Natural killer cell (primary cell): ENCODE measurements around the gene CCL18. TPM values are rescaled to one million over a fixed set of nuclear protein-coding genes. Genes with fewer than 3 reads are reported as not detected.
"Not testable (repeated sequence)": the region's sequence is repeated elsewhere in the genome, so short reads cannot be mapped to it uniquely, and the experiment has no call there.

Source experiments
- ATAC-seq, 3 donors: fragments of 150-1000 bp in 2 of 3; fragments of 200-7000 bp in 1 of 3; cut with Tn5 transposase; 1 replicate in 1 of 3; 2 replicates in 2 of 3; pipeline ENCODE4 v1.10.0; 2021; ENCODE audit warnings: mild to moderate bottlenecking in 2 of 3, moderate library complexity in 2 of 3
- DNase-seq, 2 donors: peaks; one replicate each; pipeline versions ENCODE4 v3.0.0 to v3.0.0-alpha.2; 2013 to 2021; ENCODE audit warnings: mixed read lengths in 1 of 2
- H3K27ac ChIP-seq: one replicate; pipeline ENCODE4 v1.5.1; 2013; ENCODE audit warnings: mild to moderate bottlenecking, low read length
- H3K27me3 ChIP-seq: one replicate; pipeline ENCODE4 v1.6.1; 2013; ENCODE audit warnings: low read length; ENCODE audit not compliant: control insufficient read depth, insufficient read depth
- H3K36me3 ChIP-seq: one replicate; pipeline ENCODE4 v1.6.1; 2013; ENCODE audit warnings: low read length; ENCODE audit not compliant: control insufficient read depth, insufficient read depth
- H3K4me1 ChIP-seq: one replicate; pipeline ENCODE4 v1.6.1; 2013; ENCODE audit warnings: low read length; ENCODE audit not compliant: control insufficient read depth, insufficient read depth
- H3K4me3 ChIP-seq: one replicate; pipeline ENCODE4 v1.5.1; 2013; ENCODE audit warnings: low read length
- H3K9me3 ChIP-seq: one replicate; pipeline ENCODE4 v1.6.1; 2013; ENCODE audit warnings: low read length; ENCODE audit not compliant: control insufficient read depth, insufficient read depth
- H3K27ac Mint-ChIP-seq, 2 donors: one replicate each; pipeline ENCODE4 v1.8.0; 2022; ENCODE audit warnings: mild to moderate bottlenecking in 2 of 2, mixed read lengths in 2 of 2, moderate library complexity in 1 of 2
- H3K27me3 Mint-ChIP-seq, 2 donors: one replicate each; pipeline ENCODE4 v1.8.0; 2022; ENCODE audit warnings: low read depth in 2 of 2, mixed read lengths in 2 of 2
- H3K36me3 Mint-ChIP-seq: one replicate; pipeline ENCODE4 v1.8.0; 2022; ENCODE audit warnings: mixed read lengths
- H3K4me1 Mint-ChIP-seq, 2 donors: one replicate each; pipeline ENCODE4 v1.8.0; 2022; ENCODE audit warnings: mixed read lengths in 2 of 2
- H3K4me3 Mint-ChIP-seq: one replicate; pipeline ENCODE4 v1.8.0; 2022; ENCODE audit warnings: mild to moderate bottlenecking, moderate library complexity, mixed read lengths
- H3K9me3 Mint-ChIP-seq, 2 donors: one replicate each; pipeline ENCODE4 v1.8.0; 2022; ENCODE audit warnings: mixed read lengths in 2 of 2
- WGBS: methylation state at CpG from one replicate; pipeline ENCODE4 v1.1.7; 2013; ENCODE audit warnings: missing lambda C conversion rate; ENCODE audit not compliant: insufficient coverage; 5-methylcytosine and 5-hydroxymethylcytosine counted together
- intact Hi-C: fragments of 100-400 bp; cut with micrococcal nuclease; formaldehyde crosslinking; loops from one replicate; pipeline ENCODE4 v1.14.2; 2022
- total RNA-seq, 4 donors: library from RNA; stranded (reverse); fragments of 120-200 nt in 1 of 4; gene quantifications; one replicate each; pipeline versions ENCODE4 v1.2.3 to v1.2.4, GENCODE V29; 2013 to 2022
- TF ChIP-seq, protein P1 (sequence below): fragments of 200-600 bp; IDR thresholded peaks from one replicate; pipeline ENCODE4 v1.8.0; 2022; ENCODE audit warnings: antibody characterized with exemption

CCL18 gene
- total RNA-seq, 3 donors from 2014 or later (not counting 1 experiment from before 2014, with no cell fraction given) = 0.54 to 0.55 TPM; not detected in 1

DNA sequence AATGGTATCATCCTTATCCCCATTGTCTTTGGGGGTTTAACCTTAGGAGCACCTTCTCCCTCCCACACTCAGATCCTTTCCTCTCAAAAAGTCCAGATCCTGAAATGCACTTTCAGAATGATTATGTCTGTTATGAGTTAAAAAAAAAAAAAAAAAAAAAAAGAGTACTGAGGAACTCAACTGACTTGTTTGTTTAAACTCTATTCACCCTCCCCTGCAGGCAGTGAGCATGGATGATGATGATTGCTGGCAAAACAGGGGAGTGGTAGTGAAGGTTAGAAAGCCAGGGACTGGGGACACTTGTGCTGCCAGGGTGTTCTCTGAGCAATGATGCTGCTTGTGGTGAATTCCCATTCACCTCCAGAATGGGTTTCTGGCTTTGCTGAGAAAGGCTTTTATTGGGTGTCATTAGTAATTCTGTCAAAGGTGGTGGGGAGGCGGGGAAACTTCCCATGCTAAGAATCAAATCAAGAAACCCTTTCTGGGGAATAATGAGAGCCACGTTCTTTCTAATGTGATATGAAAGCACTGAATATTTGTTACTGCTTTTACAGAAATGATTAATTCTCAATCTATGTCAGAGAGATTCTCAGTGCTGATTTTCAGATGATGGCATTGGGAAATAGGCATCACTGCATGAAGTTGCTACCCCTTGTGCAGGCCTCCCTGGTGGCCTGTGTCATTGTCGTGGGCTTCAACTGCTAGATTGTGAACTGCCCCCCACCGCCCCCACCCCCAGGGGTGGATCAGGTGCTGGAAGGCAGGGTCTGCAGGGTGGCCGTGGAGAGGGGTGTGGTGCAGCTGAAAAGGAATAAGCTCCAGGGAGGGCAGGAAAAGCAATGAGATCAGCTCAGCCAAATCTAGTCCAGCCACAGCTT, 53.7 kb downstream of the CCL18 start:
- no peak for ATAC-seq
- H3K27me3 Mint-ChIP-seq = no peaks in the 10 kb centered on the region
- H3K4me3 ChIP-seq = no peak overlapping the region
- WGBS = 57% methylated on average over 5 of the region's 5 CpGs
- peaks cover 0 to 2% of the 10 kb centered on the region in 2 donors for H3K9me3 Mint-ChIP-seq
- no peak for DNase-seq
- H3K4me1 Mint-ChIP-seq = peaks cover 38 to 84% of the 10 kb centered on the region in 2 donors
- H3K27ac ChIP-seq = no peak overlapping the region
- intact Hi-C loops = no loop called here
- H3K4me1 ChIP-seq = peaks cover 8% of the 10 kb centered on the region
- TF ChIP-seq, protein P1, sequence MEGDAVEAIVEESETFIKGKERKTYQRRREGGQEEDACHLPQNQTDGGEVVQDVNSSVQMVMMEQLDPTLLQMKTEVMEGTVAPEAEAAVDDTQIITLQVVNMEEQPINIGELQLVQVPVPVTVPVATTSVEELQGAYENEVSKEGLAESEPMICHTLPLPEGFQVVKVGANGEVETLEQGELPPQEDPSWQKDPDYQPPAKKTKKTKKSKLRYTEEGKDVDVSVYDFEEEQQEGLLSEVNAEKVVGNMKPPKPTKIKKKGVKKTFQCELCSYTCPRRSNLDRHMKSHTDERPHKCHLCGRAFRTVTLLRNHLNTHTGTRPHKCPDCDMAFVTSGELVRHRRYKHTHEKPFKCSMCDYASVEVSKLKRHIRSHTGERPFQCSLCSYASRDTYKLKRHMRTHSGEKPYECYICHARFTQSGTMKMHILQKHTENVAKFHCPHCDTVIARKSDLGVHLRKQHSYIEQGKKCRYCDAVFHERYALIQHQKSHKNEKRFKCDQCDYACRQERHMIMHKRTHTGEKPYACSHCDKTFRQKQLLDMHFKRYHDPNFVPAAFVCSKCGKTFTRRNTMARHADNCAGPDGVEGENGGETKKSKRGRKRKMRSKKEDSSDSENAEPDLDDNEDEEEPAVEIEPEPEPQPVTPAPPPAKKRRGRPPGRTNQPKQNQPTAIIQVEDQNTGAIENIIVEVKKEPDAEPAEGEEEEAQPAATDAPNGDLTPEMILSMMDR = no peak
- no peaks in the 10 kb centered on the region for H3K36me3 Mint-ChIP-seq
- H3K36me3 ChIP-seq = no peaks in the 10 kb centered on the region
- no peak overlapping the region for H3K4me3 Mint-ChIP-seq
- peak overlapping the region; percentile 32 to 78 for H3K27ac Mint-ChIP-seq
- no peaks in the 10 kb centered on the region for H3K27me3 ChIP-seq
- no peaks in the 10 kb centered on the region for H3K9me3 ChIP-seq

DNA sequence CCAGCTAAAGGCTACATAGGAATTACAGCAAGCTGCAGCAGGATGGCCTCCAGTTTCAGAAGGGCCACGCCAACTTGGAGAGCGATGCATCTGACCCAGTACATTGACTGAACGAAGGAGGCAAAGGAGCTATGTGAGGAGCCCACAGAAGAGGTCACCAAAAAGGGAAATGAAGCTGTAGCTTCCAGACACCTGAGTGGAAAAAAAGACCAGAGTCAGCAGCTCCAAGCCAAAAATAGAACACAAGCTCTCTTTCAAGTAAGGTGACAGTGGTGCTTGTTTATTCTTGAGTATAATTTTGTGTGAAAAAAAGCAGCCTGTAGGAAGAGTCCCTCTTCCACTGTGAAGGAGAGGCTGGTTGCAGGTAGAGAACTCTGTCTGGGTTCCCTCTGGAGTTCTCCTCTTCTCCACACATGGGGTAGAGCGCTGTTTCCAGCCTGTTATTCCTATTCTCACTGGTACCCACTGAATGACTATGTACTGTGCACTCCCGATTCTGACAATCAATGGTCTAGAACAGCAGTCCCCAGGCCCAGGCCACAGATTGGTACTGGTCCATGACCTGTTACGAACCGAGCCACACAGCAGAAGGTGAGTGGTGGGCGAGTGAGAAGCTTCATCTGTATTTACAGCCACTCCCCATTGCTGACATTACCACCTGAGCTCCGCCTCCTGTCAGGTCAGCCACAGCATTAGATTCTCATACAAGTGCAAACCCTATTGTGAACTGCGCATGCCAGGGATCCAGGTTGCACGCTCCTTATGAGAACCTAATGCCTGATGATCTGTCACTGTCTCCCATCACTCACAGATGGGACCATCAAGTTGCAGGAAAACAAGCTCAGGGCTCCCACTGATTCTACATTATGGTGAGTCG, 54.6 kb downstream of the CCL18 start:
- H3K27ac Mint-ChIP-seq = peak overlapping the region; percentile 32 to 78
- peaks cover 0 to 2% of the 10 kb centered on the region in 2 donors for H3K9me3 Mint-ChIP-seq
- H3K27me3 ChIP-seq = no peaks in the 10 kb centered on the region
- DNase-seq (no peak), ATAC-seq (peak; percentile 43 to 61 (median 60))
- intact Hi-C loops = no loop called here
- TF ChIP-seq, protein P1 = no peak
- 82% methylated on average over 11 of the region's 12 CpGs for WGBS
- H3K9me3 ChIP-seq = no peaks in the 10 kb centered on the region
- no peaks in the 10 kb centered on the region for H3K36me3 Mint-ChIP-seq
- H3K36me3 ChIP-seq = no peaks in the 10 kb centered on the region
- H3K4me1 ChIP-seq = peaks cover 8% of the 10 kb centered on the region
- no peaks in the 10 kb centered on the region for H3K27me3 Mint-ChIP-seq
- H3K27ac ChIP-seq = no peak overlapping the region
- H3K4me3 Mint-ChIP-seq = peak overlapping the region; percentile 4
- H3K4me3 ChIP-seq = no peak overlapping the region
- peaks cover 37 to 78% of the 10 kb centered on the region in 2 donors for H3K4me1 Mint-ChIP-seq

DNA sequence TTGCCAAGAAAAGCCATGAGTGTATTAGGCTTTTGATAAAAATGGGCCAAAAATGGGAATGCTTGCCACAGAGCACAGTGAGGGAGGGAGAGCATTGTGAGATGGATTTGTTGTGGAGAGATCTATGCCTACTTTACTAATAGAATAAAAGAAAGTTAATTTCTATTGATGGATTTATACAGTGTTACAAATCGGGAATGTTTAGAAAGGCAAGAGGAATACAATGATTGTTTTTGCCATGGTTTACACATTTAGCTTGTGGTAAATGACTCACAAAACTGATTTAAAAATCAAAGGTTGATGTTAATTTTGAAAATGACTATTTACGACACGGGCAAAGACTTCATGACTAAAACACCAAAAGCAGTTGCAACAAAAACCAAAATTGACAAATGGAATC, 56.1 kb downstream of the CCL18 start:
- peak overlapping the region in 1 of 2 donors; percentile 6 for H3K27ac Mint-ChIP-seq
- ATAC-seq = no peak
- 100% methylated on average over 1 of the region's 3 CpGs for WGBS

DNA sequence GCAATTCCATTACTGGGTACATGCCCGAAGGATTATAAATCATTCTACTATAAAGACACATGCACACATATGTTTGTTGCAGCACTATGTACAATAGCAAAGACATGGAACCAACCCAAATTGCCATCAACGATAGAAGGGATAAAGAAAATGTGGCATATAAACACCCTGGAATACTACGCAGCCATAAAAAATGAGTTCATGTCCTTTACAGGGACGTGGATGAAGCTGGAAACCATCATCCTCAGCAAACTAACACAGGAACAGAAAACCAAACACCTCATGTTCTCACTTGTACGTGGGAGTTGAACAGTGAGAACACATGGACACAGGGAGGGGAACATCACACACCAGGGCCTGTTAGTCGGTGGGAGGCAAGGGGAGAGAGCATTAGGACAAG, 57.0 kb downstream of the CCL18 start:
- ATAC-seq, H3K4me3 Mint-ChIP-seq, H3K27me3 Mint-ChIP-seq, H3K4me3 ChIP-seq, H3K27me3 ChIP-seq, H3K36me3 Mint-ChIP-seq, intact Hi-C loops, H3K4me1 ChIP-seq, H3K36me3 ChIP-seq, H3K9me3 Mint-ChIP-seq, H3K27ac ChIP-seq, DNase-seq: not testable (repeated sequence)
- H3K4me1 Mint-ChIP-seq = peaks cover 45 to 65% of the 10 kb centered on the region in 2 donors
- H3K27ac Mint-ChIP-seq = peak overlapping the region in 1 of 2 donors; percentile 6
- peaks cover 14% of the 10 kb centered on the region for H3K9me3 ChIP-seq
- 80% methylated on average over 6 of the region's 6 CpGs for WGBS

More for the DNA sequence above, 56.1 kb downstream of the CCL18 start:
- H3K27ac ChIP-seq = no peak overlapping the region
- H3K9me3 ChIP-seq = peaks cover 5% of the 10 kb centered on the region
- TF ChIP-seq, protein P1 = no peak
- H3K9me3 Mint-ChIP-seq = no peaks in the 10 kb centered on the region
- no peaks in the 10 kb centered on the region for H3K27me3 Mint-ChIP-seq
- DNase-seq = no peak
- H3K4me3 ChIP-seq = no peak overlapping the region
- intact Hi-C loops = no loop called here
- H3K4me1 ChIP-seq = peaks cover 8% of the 10 kb centered on the region
- H3K36me3 Mint-ChIP-seq = no peaks in the 10 kb centered on the region
- no peaks in the 10 kb centered on the region for H3K36me3 ChIP-seq
- H3K4me3 Mint-ChIP-seq = peak overlapping the region; percentile 57
- H3K4me1 Mint-ChIP-seq = peaks cover 37 to 66% of the 10 kb centered on the region in 2 donors
- H3K27me3 ChIP-seq = no peaks in the 10 kb centered on the region
